NT2/D1 (cell line): ENCODE results near the gene PTPRN2.

ENCODE experiments used
- SUZ12 ChIP-seq: IDR thresholded peaks from 2 replicates; pipeline ENCODE4 v1.6.1; 2011; ENCODE audit not compliant: insufficient read length, insufficient read depth; ENCODE audit errors: extremely low read depth
- YY1 ChIP-seq: IDR thresholded peaks from 2 replicates; pipeline ENCODE4 v1.6.1; 2011; ENCODE audit not compliant: insufficient read length, insufficient read depth
- ZNF274 ChIP-seq: IDR thresholded peaks from 2 replicates; pipeline ENCODE4 v1.6.1; 2011; ENCODE audit warnings: mild to moderate bottlenecking, low read depth, low read length

GRCh38 chr7:157544980-157545680, 1042.5 kb downstream of the PTPRN2 start:
- TF ChIP-seq SUZ12: no peak
- TF ChIP-seq YY1: no peak
- TF ChIP-seq ZNF274: no peak
